ENCODE results near the gene LMTK2.

LMTK2 gene

DNA sequence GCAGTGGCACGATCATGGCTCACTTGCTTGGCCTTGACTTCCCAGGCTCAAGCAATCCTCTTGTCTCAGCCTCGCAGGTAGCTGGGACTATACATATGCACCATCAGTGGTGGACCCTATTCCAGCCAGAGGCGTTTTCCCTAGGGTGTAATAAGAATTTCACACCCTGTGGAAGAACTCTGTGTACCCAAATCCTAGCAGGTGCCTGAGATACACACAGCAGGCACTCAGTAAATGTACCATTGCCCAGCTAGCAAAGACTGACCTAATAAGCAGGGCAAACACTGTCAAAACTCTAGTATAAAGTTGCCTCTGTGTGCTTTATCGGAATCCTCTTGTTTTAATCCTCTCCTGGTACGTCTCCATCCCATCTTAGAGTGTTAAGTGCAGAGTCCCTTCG is 70.9 kb downstream of the LMTK2 start:
- H3K36me3 ChIP-seq (ENCODE audit: low read length), result peaks cover 8% of the 10 kb centered on the region; the same call in 1 of the 2 replicates
- H4K20me1 ChIP-seq (ENCODE audit: low read depth, low read length), result no peaks in the 10 kb centered on the region; the same call in 1 of the 2 replicates
- no peak overlapping the region for H3K4me3 ChIP-seq (ENCODE audit: insufficient read depth, low read length, poor library complexity, severe bottlenecking)
- TF ChIP-seq CTCF (IDR thresholded peaks at IDR 0.05; ENCODE audit: insufficient read depth, low read length, poor library complexity, severe bottlenecking), result no peak
- no peak for TF ChIP-seq EZH2phosphoT487 (conservative IDR thresholded peaks at IDR 0.05; ENCODE audit: low read length)
- H2AFZ ChIP-seq (ENCODE audit: low read depth, low read length, severe bottlenecking), result no peak overlapping the region
- H3K9ac ChIP-seq (ENCODE audit: low read length), result no peak overlapping the region
- H3K9me2 ChIP-seq (replicated peaks; ENCODE audit: insufficient read depth, low read length), result no peaks in the 10 kb centered on the region
- no peaks in the 10 kb centered on the region for H3K79me2 ChIP-seq (ENCODE audit: insufficient read depth, low read length)
- no peak overlapping the region for H3K4me2 ChIP-seq (ENCODE audit: low read depth, low read length, poor library complexity, severe bottlenecking)
- H3K9me3 ChIP-seq (ENCODE audit: insufficient read depth, low read length), result no peaks in the 10 kb centered on the region
- H3K27ac ChIP-seq (ENCODE audit: low read depth, low read length), result no peak overlapping the region
- no peaks in the 10 kb centered on the region for H3K27me3 ChIP-seq (ENCODE audit: low read length)
- no peaks in the 10 kb centered on the region for H3F3A ChIP-seq (ENCODE audit: insufficient read depth)

DNA sequence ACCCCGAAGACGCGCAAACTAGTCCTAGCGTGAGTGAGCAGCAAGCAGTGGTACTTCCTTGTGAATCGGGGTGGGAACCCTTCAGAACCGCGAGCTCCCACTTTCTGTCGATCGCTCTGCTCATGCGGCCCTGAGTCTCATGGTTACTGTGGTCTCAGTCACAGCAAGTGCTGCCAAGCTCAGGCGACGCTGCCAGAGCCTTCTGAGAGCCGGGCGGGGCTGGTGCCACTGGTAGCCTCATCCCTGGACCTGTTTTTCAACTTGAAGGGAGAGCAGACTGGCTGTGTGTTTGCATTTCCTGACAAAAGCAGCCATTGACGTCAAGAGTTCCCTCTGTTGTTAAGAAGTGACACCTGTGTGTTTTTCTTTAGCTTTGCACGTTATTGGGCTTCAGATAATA is 71.7 kb downstream of the LMTK2 start:
- H3K9me2 ChIP-seq (replicated peaks; ENCODE audit: insufficient read depth, low read length), result no peaks in the 10 kb centered on the region
- H3K4me2 ChIP-seq (ENCODE audit: low read depth, low read length, poor library complexity, severe bottlenecking), result no peak overlapping the region
- no peaks in the 10 kb centered on the region for H3K27me3 ChIP-seq (ENCODE audit: low read length)
- no peaks in the 10 kb centered on the region for H3K79me2 ChIP-seq (ENCODE audit: insufficient read depth, low read length)
- peaks cover 5% of the 10 kb centered on the region; the same call in 1 of the 2 replicates for H3K36me3 ChIP-seq (ENCODE audit: low read length)
- H4K20me1 ChIP-seq (ENCODE audit: low read depth, low read length), result no peaks in the 10 kb centered on the region; the same call in 1 of the 2 replicates
- no peak for TF ChIP-seq CTCF (IDR thresholded peaks at IDR 0.05; ENCODE audit: insufficient read depth, low read length, poor library complexity, severe bottlenecking)
- no peak for TF ChIP-seq EZH2phosphoT487 (conservative IDR thresholded peaks at IDR 0.05; ENCODE audit: low read length)
- no peak overlapping the region for H3K27ac ChIP-seq (ENCODE audit: low read depth, low read length)
- H3K4me3 ChIP-seq (ENCODE audit: insufficient read depth, low read length, poor library complexity, severe bottlenecking), result no peak overlapping the region
- no peaks in the 10 kb centered on the region for H3F3A ChIP-seq (ENCODE audit: insufficient read depth)
- H2AFZ ChIP-seq (ENCODE audit: low read depth, low read length, severe bottlenecking), result no peak overlapping the region
- no peaks in the 10 kb centered on the region for H3K9me3 ChIP-seq (ENCODE audit: insufficient read depth, low read length)
- H3K9ac ChIP-seq (ENCODE audit: low read length), result no peak overlapping the region

GRCh38 chr7:98178762-98179490 is 72.3 kb downstream of the LMTK2 start:
- no peaks in the 10 kb centered on the region for H3K79me2 ChIP-seq (ENCODE audit: insufficient read depth, low read length)
- H3K9me2 ChIP-seq (replicated peaks; ENCODE audit: insufficient read depth, low read length), result no peaks in the 10 kb centered on the region
- peaks cover 5% of the 10 kb centered on the region; the same call in 1 of the 2 replicates for H3K36me3 ChIP-seq (ENCODE audit: low read length)
- no peak overlapping the region for H3K4me2 ChIP-seq (ENCODE audit: low read depth, low read length, poor library complexity, severe bottlenecking)
- no peak overlapping the region for H3K4me3 ChIP-seq (ENCODE audit: insufficient read depth, low read length, poor library complexity, severe bottlenecking)
- H3K27me3 ChIP-seq (ENCODE audit: low read length), result no peaks in the 10 kb centered on the region
- no peaks in the 10 kb centered on the region; the same call in 1 of the 2 replicates for H4K20me1 ChIP-seq (ENCODE audit: low read depth, low read length)
- H3K9ac ChIP-seq (ENCODE audit: low read length), result no peak overlapping the region
- H3F3A ChIP-seq (ENCODE audit: insufficient read depth), result no peaks in the 10 kb centered on the region
- H3K9me3 ChIP-seq (ENCODE audit: insufficient read depth, low read length), result no peaks in the 10 kb centered on the region
- H2AFZ ChIP-seq (ENCODE audit: low read depth, low read length, severe bottlenecking), result no peak overlapping the region
- TF ChIP-seq CTCF (IDR thresholded peaks at IDR 0.05; ENCODE audit: insufficient read depth, low read length, poor library complexity, severe bottlenecking), result no peak
- TF ChIP-seq EZH2phosphoT487 (conservative IDR thresholded peaks at IDR 0.05; ENCODE audit: low read length), result no peak
- no peak overlapping the region for H3K27ac ChIP-seq (ENCODE audit: low read depth, low read length)

Measured in SU-DHL-6 (cell line).